IPS-15b (cell line): ENCODE results near the gene MIA2.

Experiments
- H3K27me3 ChIP-seq: one replicate; pipeline ENCODE4 v1.6.1; 2013; ENCODE audit warnings: low read length; ENCODE audit not compliant: control insufficient read depth, insufficient read depth
- H3K36me3 ChIP-seq: one replicate; pipeline ENCODE4 v1.6.1; 2013; ENCODE audit warnings: low read length; ENCODE audit not compliant: control insufficient read depth, insufficient read depth
- H3K4me1 ChIP-seq: one replicate; pipeline ENCODE4 v1.6.1; 2013; ENCODE audit warnings: mild to moderate bottlenecking, low read length; ENCODE audit not compliant: control insufficient read depth, insufficient read depth
- H3K4me3 ChIP-seq: one replicate; pipeline ENCODE4 v1.5.1; 2013; ENCODE audit warnings: low read depth, low read length
- H3K9ac ChIP-seq: one replicate; pipeline ENCODE4 v1.6.1; 2013; ENCODE audit warnings: low read depth, mild to moderate bottlenecking, low read length
- H3K9me3 ChIP-seq: one replicate; pipeline ENCODE4 v1.6.1; 2013; ENCODE audit warnings: mild to moderate bottlenecking, low read length; ENCODE audit not compliant: control insufficient read depth, insufficient read depth

MIA2 gene

DNA sequence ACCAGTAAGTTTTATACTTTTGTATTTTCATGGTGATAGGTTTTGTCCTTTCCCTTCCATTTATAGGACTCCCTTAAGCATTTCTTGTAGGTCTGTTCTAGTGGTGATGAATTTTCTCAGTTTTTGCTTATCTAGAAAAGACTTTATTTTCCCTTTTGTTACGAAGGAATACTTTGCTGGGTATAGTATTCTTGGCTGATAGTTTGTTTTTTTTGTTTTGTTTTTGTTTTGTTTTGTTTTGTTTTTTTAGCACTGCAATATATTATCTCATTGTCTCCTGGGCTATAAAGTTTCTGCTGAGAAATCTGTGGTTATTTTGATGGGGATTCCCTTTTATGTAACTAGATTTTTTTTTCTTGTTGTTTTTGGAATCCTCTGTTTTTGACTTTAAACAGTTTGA lies 130.8 kb downstream of the MIA2 start:
- H3K36me3 ChIP-seq, result no peaks in the 10 kb centered on the region
- H3K4me1 ChIP-seq, result peaks cover 6% of the 10 kb centered on the region
- H3K9me3 ChIP-seq, result no peaks in the 10 kb centered on the region
- no peaks in the 10 kb centered on the region for H3K27me3 ChIP-seq
- H3K4me3 ChIP-seq, result no peak overlapping the region
- H3K9ac ChIP-seq, result no peak overlapping the region

DNA sequence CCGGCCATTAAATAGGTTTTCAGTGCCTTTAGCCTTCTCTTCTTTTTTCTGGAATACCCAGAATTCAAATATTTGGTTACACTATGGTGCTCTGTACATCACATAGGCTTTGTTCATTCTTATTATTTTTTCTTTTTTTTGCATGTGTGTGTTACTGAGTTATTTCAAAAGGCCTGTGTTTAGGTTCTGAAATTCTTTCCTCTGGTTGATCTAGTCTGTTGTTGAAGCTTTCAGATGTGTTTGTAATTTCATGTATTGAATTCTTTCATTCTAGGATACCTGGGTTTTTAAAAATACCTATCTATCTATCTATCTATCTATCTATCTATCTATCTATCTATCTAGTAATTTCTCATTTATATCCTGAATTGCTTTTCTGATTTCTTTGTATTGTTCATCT lies 131.6 kb downstream of the MIA2 start:
- Histone ChIP-seq H3K9ac (no peak overlapping the region), H3K27me3 (no peaks in the 10 kb centered on the region), H3K4me1 (peaks cover 6% of the 10 kb centered on the region), H3K4me3 (no peak overlapping the region), H3K9me3 (no peaks in the 10 kb centered on the region), H3K36me3 (no peaks in the 10 kb centered on the region)

DNA sequence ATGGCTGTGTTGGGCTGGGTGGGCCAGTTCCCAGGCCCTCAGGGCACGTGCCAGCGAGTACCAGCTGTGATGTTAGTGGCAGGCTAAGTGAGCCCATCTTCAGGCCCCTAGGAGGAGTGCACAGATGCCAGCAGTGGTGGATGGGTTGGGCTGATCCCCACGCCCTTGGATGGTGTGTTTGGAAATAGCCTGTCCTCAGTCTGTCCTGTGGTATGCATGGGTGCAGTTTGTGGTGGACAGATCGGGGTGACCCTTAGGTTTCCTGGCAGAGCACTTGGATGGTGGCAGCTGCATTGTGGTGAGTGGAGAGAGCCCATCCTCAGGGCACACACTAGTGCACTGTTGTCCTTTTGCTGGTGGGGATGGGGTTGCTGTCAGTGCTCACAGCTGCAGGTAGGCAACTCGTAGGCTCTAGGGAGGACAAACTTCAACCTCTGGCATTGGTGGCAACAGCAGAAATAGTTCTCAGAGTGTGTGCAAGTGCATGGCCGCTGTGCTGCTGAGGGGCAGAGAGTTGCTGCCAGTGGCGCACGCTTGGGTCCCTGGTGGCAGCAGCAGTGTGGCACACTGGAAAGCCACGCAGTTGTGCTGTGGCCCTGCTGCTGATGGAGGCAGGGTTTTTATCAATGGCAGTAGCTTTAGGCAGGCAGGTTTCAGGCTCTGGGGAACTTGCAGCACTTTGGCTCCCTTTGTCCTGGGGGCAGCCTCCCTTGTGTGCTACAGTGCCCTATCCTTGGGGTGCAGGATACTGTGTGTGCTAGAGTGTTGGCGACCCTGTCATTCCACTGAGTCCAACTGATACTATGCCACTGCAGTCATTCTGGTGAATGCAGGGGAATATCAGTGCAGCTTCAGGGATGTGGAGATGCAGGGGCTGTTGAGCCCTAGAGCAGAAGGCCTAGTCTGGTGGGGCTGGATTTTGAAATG lies 133.0 kb downstream of the MIA2 start:
- Histone ChIP-seq H3K4me3 (no peak overlapping the region), H3K27me3 (no peaks in the 10 kb centered on the region), H3K9me3 (no peaks in the 10 kb centered on the region), H3K9ac (no peak overlapping the region), H3K4me1 (peaks cover 6% of the 10 kb centered on the region), H3K36me3 (no peaks in the 10 kb centered on the region)

GRCh38 chr14:39367387-39367751 lies 133.7 kb downstream of the MIA2 start:
- no peak overlapping the region for H3K9ac ChIP-seq
- peaks cover 6% of the 10 kb centered on the region for H3K4me1 ChIP-seq
- H3K36me3 ChIP-seq, result no peaks in the 10 kb centered on the region
- H3K27me3 ChIP-seq, result no peaks in the 10 kb centered on the region
- H3K9me3 ChIP-seq, result no peaks in the 10 kb centered on the region
- no peak overlapping the region for H3K4me3 ChIP-seq

DNA sequence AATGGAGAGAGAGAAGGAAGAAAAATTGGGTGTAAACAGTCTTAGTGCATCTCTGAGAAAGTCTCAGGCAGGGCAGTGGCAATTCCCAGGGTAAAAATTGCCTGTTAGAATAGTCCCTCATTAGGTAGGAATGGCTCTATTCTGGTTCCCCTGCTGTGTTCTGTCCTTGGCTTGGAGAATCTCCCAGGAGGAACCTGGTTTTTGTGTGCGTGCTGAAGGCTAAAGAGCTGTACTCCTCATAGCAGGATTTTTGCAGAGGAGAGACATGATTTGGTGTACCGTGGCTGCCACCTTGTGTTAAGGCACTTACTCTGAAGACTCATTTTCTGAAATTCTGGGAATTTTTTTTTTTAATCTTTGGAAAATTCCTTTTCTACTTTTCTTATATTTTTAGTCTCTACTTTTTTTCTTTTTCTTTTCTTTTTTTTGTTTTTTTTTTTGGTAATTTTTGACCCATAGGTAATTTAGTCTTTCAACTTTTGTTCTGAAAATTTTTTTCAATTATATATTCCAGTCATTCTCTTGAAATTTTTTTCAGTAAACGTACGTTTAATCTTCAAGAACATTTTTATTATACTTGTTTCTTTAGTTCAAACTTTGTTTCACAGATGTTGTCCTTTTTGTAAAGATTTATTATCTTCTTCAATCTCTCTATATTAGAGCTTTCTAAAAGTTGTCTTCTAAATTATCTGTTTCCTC lies 134.7 kb downstream of the MIA2 start:
- Histone ChIP-seq H3K9me3 (no peaks in the 10 kb centered on the region), H3K4me1 (peaks cover 6% of the 10 kb centered on the region), H3K9ac (no peak overlapping the region)

DNA sequence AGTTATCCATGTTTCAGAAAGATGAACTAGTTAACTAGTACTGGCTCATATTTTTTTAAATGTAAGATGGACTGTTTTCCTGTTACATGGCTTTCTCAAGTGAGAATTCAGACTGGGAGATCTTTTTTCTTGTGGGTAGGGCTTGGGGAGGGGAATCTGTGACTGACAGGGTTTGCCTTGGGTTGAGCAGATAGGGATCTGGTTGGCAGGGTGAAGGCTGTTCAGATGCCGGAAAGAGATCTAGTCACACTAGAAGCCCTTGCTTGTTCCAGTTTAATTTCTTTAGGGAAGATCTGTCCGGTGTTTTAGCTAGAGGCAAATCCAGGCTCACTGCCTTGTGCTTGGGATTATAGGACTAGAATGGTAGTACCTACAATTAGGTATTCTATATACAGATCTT lies 135.3 kb downstream of the MIA2 start:
- Histone ChIP-seq H3K9ac (no peak overlapping the region), H3K9me3 (no peaks in the 10 kb centered on the region), H3K36me3 (no peaks in the 10 kb centered on the region), H3K27me3 (no peaks in the 10 kb centered on the region), H3K4me3 (no peak overlapping the region), H3K4me1 (peaks cover 6% of the 10 kb centered on the region)

More for the DNA sequence above, 134.7 kb downstream of the MIA2 start:
- Histone ChIP-seq H3K4me3 (no peak overlapping the region), H3K27me3 (no peaks in the 10 kb centered on the region), H3K36me3 (no peaks in the 10 kb centered on the region)

- Histone ChIP-seq H3K4me1 (peaks cover 6% of the 10 kb centered on the region), H3K9ac (no peak overlapping the region)
These were observed 136.7 kb downstream of the MIA2 start for GRCh38 chr14:39370415-39370814.

DNA sequence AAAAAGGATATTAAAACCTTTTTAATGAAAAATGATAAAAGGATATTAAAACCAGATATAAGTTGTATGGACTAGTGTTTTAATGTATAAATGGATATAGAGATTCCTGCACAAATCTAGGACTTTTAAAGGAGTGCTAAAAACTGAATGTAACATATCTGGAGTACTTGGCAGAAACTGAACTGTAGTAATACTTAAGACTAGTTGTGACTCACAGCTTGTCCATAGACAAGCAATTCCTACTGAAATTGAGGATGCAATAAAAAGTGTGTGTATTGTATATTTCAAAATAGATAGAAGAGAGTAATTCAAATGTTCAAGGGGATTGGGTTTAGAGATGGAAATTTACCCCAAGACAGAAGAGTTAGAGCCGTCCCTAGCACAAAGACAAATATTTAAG lies 138.9 kb downstream of the MIA2 start:
- Histone ChIP-seq H3K36me3 (no peaks in the 10 kb centered on the region), H3K4me1 (peaks cover 2% of the 10 kb centered on the region), H3K4me3 (no peak overlapping the region), H3K9me3 (no peaks in the 10 kb centered on the region), H3K27me3 (no peaks in the 10 kb centered on the region), H3K9ac (no peak overlapping the region)

More at GRCh38 chr14:39370415-39370814, 136.7 kb downstream of the MIA2 start:
- no peaks in the 10 kb centered on the region for H3K27me3 ChIP-seq
- H3K9me3 ChIP-seq, result no peaks in the 10 kb centered on the region
- H3K36me3 ChIP-seq, result no peaks in the 10 kb centered on the region
- no peak overlapping the region for H3K4me3 ChIP-seq

GRCh38 chr14:39374851-39375250 lies 141.1 kb downstream of the MIA2 start:
- Histone ChIP-seq H3K27me3 (no peaks in the 10 kb centered on the region), H3K9me3 (no peaks in the 10 kb centered on the region), H3K4me1 (no peaks in the 10 kb centered on the region), H3K4me3 (no peak overlapping the region), H3K36me3 (no peaks in the 10 kb centered on the region), H3K9ac (no peak overlapping the region)

DNA sequence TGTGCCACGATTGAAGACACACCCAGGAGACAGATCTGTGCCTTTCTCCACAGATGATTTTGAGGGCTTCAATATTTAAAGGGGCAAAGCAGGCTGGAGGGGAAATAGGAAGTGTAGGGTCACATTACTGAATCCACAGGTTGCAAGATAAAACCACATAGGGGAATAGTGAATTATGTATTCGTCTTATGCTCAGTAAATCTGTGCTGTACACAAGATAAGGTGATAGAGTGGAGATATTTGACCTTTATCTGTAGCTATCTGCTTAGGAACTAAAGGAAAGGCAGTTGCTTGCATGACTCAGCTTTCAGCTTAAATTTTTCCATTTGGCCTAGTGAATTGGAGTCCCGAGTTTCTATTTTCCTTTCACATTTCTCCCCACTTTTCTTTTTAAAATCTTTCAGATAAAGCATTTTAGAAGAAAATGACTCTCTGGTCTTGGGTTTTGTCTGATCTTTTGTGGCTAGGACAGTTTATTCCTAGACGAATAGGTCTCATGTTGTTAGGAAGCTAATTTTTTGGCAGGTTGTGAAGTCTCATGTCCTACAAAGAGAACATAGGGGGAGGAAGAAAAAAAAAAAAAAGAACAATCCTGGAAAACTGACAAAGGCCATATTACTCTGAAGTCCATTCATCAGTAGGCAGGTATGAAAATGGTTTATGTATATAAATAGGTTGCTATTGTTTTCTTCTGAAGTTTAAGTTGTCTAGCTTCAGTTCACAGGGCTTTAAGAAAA lies 143.1 kb downstream of the MIA2 start:
- Histone ChIP-seq H3K4me1 (no peaks in the 10 kb centered on the region), H3K9ac (no peak overlapping the region), H3K36me3 (no peaks in the 10 kb centered on the region), H3K4me3 (no peak overlapping the region), H3K27me3 (no peaks in the 10 kb centered on the region), H3K9me3 (no peaks in the 10 kb centered on the region)

GRCh38 chr14:39381366-39381765 lies 147.7 kb downstream of the MIA2 start:
- H3K9me3 ChIP-seq, result no peaks in the 10 kb centered on the region
- H3K27me3 ChIP-seq, result no peaks in the 10 kb centered on the region
- no peak overlapping the region for H3K9ac ChIP-seq
- no peaks in the 10 kb centered on the region for H3K36me3 ChIP-seq
- no peak overlapping the region for H3K4me3 ChIP-seq
- H3K4me1 ChIP-seq, result no peaks in the 10 kb centered on the region
